GM12864 (cell line): ENCODE data around the gene RFNG.

Experiments used
- DNase-seq: peaks from one replicate; pipeline ENCODE4 v3.0.0-alpha.2; 2011; ENCODE audit warnings: low read depth
- H3K4me3 ChIP-seq: 2 replicates; pipeline ENCODE4 v1.5.1; 2011; ENCODE audit warnings: mild to moderate bottlenecking, low read depth, low read length, control low read depth
- CTCF ChIP-seq: IDR thresholded peaks from 2 replicates; pipeline ENCODE4 v1.5.1; 2011; ENCODE audit warnings: low read depth, mild to moderate bottlenecking, moderate library complexity, low read length, control low read depth, inconsistent platforms; ENCODE audit errors: missing control alignments

Gene RFNG

GRCh38 chr17:82059272-82060000 lies 7.8 kb upstream of the RFNG start:
- H3K4me3 ChIP-seq, result no peak overlapping the region
- no peak for TF ChIP-seq CTCF
- DNase-seq, result no peak

- no peak overlapping the region for H3K4me3 ChIP-seq
- no peak for TF ChIP-seq CTCF
- no peak for DNase-seq
Observed at GRCh38 chr17:82058855-82059249, 7.2 kb upstream of the RFNG start.

GRCh38 chr17:82058230-82058854 lies 6.7 kb upstream of the RFNG start:
- no peak for TF ChIP-seq CTCF
- no peak overlapping the region for H3K4me3 ChIP-seq
- DNase-seq, result no peak

GRCh38 chr17:82056729-82057621 lies 5.4 kb upstream of the RFNG start:
- H3K4me3 ChIP-seq, result no peak overlapping the region
- no peak for TF ChIP-seq CTCF
- DNase-seq, result no peak

- no peak overlapping the region for H3K4me3 ChIP-seq
- DNase-seq, result no peak
- no peak for TF ChIP-seq CTCF
Observed at GRCh38 chr17:82055965-82056728, 4.5 kb upstream of the RFNG start.
